HCT116 (cell line): ENCODE data around the gene DYRK1B.

ENCODE experiments used
- JUND ChIP-seq: IDR thresholded peaks from 2 replicates; pipeline ENCODE4 v1.6.1; 2012
- MAX ChIP-seq: IDR thresholded peaks from 2 replicates; pipeline ENCODE4 v1.6.1; 2012
- SRF ChIP-seq: IDR thresholded peaks from 2 replicates; pipeline ENCODE4 v1.6.1; 2012; ENCODE audit warnings: low read depth
- TCF7L2 ChIP-seq: IDR thresholded peaks from 2 replicates; pipeline ENCODE4 v1.7.0; 2011; ENCODE audit warnings: borderline replicate concordance, inconsistent platforms; ENCODE audit not compliant: insufficient read depth, insufficient read length; ENCODE audit errors: extremely low read depth
- ZNF274 ChIP-seq: fragments of 200-500 bp; sonication (Bioruptor generic); IDR thresholded peaks from 2 replicates; pipeline ENCODE4 v1.6.1; 2014; ENCODE audit warnings: mild to moderate bottlenecking, low read depth, low read length, inconsistent platforms
- TF ChIP-seq, protein P1 (sequence below), 3 experiments: fragments of 200-600 bp in 1 of 3; sonication (generic) in 1 of 3; IDR thresholded peaks in 2 of 3; conservative IDR thresholded peaks in 1 of 3; 2 replicates each; pipeline ENCODE4 v1.5.1; 2012 to 2017; ENCODE audit warnings: low read depth in 2 of 3, low read length in 2 of 3, antibody characterized with exemption in 1 of 3, borderline replicate concordance in 1 of 3, control low read depth in 1 of 3, mild to moderate bottlenecking in 1 of 3, mixed read lengths in 1 of 3, mixed run types in 1 of 3, moderate library complexity in 1 of 3; ENCODE audit not compliant: insufficient read depth in 1 of 3
- TF ChIP-seq, protein P2 (sequence below): IDR thresholded peaks from 2 replicates; pipeline ENCODE4 v1.6.1; 2012; ENCODE audit warnings: low read depth
- TF ChIP-seq, protein P3 (sequence below): IDR thresholded peaks from 2 replicates; pipeline ENCODE4 v1.6.1; 2012

DNA sequence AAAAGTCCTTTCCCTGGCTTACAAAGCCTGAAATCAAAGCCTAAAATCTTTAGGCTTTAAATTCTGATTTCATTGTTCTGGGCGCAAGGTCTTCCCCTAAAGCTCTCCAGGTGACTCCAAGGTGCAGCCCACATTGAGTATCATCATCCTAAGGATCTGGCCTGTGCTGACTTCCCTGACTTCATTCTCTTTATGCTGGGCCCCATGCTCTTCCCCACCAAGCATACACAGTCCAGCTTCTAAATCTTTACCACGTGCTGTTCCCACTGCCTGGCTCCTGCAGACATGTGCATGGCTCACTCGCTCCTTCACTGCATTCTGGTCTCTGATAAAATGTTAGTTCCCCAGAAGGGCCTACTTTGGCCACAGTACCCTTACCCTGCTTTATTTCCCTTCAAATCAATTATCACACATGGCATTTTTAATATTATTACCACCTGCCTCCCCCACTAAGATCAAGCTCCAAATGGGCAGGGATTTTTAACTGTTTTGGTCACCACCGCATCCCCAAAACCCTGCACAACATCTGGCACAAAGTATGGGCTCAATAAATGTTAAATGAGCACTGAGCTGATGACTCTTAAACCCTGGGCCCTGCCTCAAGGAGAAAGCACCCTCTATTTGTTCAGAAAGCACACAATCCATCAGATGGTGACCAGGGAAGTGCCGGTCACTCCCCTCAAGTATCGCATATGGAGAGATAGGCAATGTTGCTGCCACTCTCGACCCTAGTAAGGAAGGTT is 8.9 kb upstream of the DYRK1B start:
- no peak for TF ChIP-seq TCF7L2
- TF ChIP-seq, protein P1, sequence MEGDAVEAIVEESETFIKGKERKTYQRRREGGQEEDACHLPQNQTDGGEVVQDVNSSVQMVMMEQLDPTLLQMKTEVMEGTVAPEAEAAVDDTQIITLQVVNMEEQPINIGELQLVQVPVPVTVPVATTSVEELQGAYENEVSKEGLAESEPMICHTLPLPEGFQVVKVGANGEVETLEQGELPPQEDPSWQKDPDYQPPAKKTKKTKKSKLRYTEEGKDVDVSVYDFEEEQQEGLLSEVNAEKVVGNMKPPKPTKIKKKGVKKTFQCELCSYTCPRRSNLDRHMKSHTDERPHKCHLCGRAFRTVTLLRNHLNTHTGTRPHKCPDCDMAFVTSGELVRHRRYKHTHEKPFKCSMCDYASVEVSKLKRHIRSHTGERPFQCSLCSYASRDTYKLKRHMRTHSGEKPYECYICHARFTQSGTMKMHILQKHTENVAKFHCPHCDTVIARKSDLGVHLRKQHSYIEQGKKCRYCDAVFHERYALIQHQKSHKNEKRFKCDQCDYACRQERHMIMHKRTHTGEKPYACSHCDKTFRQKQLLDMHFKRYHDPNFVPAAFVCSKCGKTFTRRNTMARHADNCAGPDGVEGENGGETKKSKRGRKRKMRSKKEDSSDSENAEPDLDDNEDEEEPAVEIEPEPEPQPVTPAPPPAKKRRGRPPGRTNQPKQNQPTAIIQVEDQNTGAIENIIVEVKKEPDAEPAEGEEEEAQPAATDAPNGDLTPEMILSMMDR (IDR thresholded peaks at IDR 0.05 in 2 of 3, conservative IDR thresholded peaks at IDR 0.05 in 1 of 3; ENCODE audit: borderline replicate concordance in 1 of 3, insufficient read depth in 1 of 3, low read depth in 2 of 3, low read length in 2 of 3): no peak
- no peak for TF ChIP-seq SRF
- no peak for TF ChIP-seq MAX
- no peak for TF ChIP-seq ZNF274
- TF ChIP-seq JUND: no peak
- TF ChIP-seq, protein P2, sequence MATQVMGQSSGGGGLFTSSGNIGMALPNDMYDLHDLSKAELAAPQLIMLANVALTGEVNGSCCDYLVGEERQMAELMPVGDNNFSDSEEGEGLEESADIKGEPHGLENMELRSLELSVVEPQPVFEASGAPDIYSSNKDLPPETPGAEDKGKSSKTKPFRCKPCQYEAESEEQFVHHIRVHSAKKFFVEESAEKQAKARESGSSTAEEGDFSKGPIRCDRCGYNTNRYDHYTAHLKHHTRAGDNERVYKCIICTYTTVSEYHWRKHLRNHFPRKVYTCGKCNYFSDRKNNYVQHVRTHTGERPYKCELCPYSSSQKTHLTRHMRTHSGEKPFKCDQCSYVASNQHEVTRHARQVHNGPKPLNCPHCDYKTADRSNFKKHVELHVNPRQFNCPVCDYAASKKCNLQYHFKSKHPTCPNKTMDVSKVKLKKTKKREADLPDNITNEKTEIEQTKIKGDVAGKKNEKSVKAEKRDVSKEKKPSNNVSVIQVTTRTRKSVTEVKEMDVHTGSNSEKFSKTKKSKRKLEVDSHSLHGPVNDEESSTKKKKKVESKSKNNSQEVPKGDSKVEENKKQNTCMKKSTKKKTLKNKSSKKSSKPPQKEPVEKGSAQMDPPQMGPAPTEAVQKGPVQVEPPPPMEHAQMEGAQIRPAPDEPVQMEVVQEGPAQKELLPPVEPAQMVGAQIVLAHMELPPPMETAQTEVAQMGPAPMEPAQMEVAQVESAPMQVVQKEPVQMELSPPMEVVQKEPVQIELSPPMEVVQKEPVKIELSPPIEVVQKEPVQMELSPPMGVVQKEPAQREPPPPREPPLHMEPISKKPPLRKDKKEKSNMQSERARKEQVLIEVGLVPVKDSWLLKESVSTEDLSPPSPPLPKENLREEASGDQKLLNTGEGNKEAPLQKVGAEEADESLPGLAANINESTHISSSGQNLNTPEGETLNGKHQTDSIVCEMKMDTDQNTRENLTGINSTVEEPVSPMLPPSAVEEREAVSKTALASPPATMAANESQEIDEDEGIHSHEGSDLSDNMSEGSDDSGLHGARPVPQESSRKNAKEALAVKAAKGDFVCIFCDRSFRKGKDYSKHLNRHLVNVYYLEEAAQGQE: no peak
- TF ChIP-seq, protein P3, sequence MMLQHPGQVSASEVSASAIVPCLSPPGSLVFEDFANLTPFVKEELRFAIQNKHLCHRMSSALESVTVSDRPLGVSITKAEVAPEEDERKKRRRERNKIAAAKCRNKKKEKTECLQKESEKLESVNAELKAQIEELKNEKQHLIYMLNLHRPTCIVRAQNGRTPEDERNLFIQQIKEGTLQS: no peak
